SIG-M5 treated with dmso at 0.1 percent for 504 hours (cell line): Measurements from ENCODE around the gene SERPINA4.
"Not testable (repeated sequence)": the region's sequence is repeated elsewhere in the genome, so short reads cannot be mapped to it uniquely, and the experiment has no call there.

ENCODE experiments used
- DNase-seq: peaks from one replicate; lab custom pipeline; 2025; ENCODE audit not compliant: unreplicated experiment; lab: John Stamatoyannopoulos, UW

Gene SERPINA4

GRCh38 chr14:94564381-94564780 is 3.1 kb downstream of the SERPINA4 start:
- DNase-seq: no peak

- DNase-seq: no peak
These were observed 6.9 kb downstream of the SERPINA4 start for GRCh38 chr14:94568186-94568585.

GRCh38 chr14:94569381-94570001 is 8.2 kb downstream of the SERPINA4 start:
- no peak for DNase-seq

- DNase-seq: no peak
These were observed 8.8 kb downstream of the SERPINA4 start for GRCh38 chr14:94570002-94570400.

GRCh38 chr14:94570440-94570839 is 9.2 kb downstream of the SERPINA4 start:
- no peak for DNase-seq

- DNase-seq: no peak
These were observed 10.2 kb downstream of the SERPINA4 start for GRCh38 chr14:94571395-94571794.

- no peak for DNase-seq
These were observed 10.7 kb downstream of the SERPINA4 start for GRCh38 chr14:94571950-94572349.

GRCh38 chr14:94572637-94573303 is 11.5 kb downstream of the SERPINA4 start:
- no peak for DNase-seq

GRCh38 chr14:94573475-94574277 is 12.4 kb downstream of the SERPINA4 start:
- DNase-seq: no peak

GRCh38 chr14:94574336-94574735 is 13.1 kb downstream of the SERPINA4 start:
- no peak for DNase-seq

GRCh38 chr14:94575730-94576585 is 14.7 kb downstream of the SERPINA4 start:
- DNase-seq: no peak

- not testable (repeated sequence) for DNase-seq
These were observed 16.2 kb downstream of the SERPINA4 start for GRCh38 chr14:94577472-94577871.

GRCh38 chr14:94578712-94579111 is 17.5 kb downstream of the SERPINA4 start:
- no peak for DNase-seq

GRCh38 chr14:94581127-94581999 is 20.1 kb downstream of the SERPINA4 start, which contains the start of gene SERPINA5:
TSS of gene SERPINA5 (plus strand) at chr14:94581426. CDS start at chr14:94587363, 5,937 bp downstream.
- DNase-seq: no peak

GRCh38 chr14:94582199-94582750 is 21.0 kb downstream of the SERPINA4 start:
- no peak for DNase-seq

GRCh38 chr14:94582851-94583250 is 21.6 kb downstream of the SERPINA4 start:
- no peak for DNase-seq

GRCh38 chr14:94583557-94583956 is 22.3 kb downstream of the SERPINA4 start:
- no peak for DNase-seq

GRCh38 chr14:94584591-94585280 is 23.5 kb downstream of the SERPINA4 start:
- DNase-seq: no peak

GRCh38 chr14:94586635-94587034 is 25.4 kb downstream of the SERPINA4 start:
- DNase-seq: no peak
